Cardiac fibroblast (primary cell): ENCODE measurements around the gene ZNF232.
"Not testable (repeated sequence)": the region's sequence is repeated elsewhere in the genome, so short reads cannot be mapped to it uniquely, and the experiment has no call there.

ENCODE experiments used
- DNase-seq, 2 donors: peaks; one replicate each; pipeline versions ENCODE4 v3.0.0 to v3.0.0-alpha.2; 2010; ENCODE audit warnings: low read depth in 2 of 2
- H3K4me3 ChIP-seq, 2 donors: replicated peaks in 1 of 2; 1 replicate in 1 of 2; 2 replicates in 1 of 2; pipeline ENCODE4 v1.5.1; 2011; ENCODE audit warnings: low read depth in 2 of 2, low read length in 2 of 2, mild to moderate bottlenecking in 2 of 2, moderate library complexity in 1 of 2
- TF ChIP-seq, protein P1 (sequence below): IDR thresholded peaks from one replicate; pipeline ENCODE4 v1.5.1; 2011; ENCODE audit warnings: low read depth, mild to moderate bottlenecking, low read length, inconsistent platforms

ZNF232 gene

DNA sequence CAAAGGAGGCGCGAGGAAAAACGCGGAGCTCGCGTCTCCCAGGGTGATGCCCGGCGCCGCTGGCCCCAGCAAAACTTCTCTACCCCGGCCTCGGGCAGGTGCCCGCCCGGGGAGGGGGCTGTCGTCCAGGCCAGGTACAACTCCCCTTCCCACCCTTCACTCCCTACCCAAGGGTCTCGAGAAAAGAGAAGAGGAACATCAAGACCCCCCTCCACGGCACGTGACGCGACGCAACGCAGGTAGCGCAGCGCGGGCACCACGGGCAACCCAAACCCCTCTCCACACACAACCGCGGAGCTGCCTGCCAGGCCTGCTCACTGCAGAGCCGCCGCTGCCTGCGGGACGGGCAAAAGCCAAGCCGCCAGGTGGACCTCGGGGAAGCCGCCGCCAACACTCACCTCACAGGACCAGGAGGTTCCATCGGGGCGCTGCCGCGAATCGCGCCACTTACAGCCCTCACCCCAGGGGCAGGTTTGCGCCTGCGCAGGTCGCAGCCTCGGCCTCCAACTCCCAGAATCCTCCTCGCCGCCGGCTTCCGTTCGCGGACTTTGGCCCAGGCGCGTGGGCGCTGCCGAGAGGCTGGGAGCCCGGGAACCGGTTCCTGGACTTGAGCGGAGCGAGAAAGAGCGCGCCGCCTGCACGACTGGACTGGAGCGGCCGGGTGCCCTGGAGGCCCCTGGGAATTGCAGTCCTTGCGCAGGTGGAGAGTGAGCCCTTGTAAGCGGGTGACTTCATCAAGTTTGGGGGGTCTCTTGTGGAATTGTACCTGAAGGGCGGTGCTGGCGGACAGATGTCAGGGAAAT, at the start of gene ZNF232:
Gene ZNF232, minus strand, starts transcription at position 477 of the 803 bp plus-strand sequence. Its CDS starts 56 bp downstream, at position 421.
- DNase-seq = peak; percentile 90 to 95
- TF ChIP-seq, protein P1, sequence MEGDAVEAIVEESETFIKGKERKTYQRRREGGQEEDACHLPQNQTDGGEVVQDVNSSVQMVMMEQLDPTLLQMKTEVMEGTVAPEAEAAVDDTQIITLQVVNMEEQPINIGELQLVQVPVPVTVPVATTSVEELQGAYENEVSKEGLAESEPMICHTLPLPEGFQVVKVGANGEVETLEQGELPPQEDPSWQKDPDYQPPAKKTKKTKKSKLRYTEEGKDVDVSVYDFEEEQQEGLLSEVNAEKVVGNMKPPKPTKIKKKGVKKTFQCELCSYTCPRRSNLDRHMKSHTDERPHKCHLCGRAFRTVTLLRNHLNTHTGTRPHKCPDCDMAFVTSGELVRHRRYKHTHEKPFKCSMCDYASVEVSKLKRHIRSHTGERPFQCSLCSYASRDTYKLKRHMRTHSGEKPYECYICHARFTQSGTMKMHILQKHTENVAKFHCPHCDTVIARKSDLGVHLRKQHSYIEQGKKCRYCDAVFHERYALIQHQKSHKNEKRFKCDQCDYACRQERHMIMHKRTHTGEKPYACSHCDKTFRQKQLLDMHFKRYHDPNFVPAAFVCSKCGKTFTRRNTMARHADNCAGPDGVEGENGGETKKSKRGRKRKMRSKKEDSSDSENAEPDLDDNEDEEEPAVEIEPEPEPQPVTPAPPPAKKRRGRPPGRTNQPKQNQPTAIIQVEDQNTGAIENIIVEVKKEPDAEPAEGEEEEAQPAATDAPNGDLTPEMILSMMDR = no peak
- peak within 1 kb of the TSS; percentile 91 to 95 for H3K4me3 ChIP-seq

DNA sequence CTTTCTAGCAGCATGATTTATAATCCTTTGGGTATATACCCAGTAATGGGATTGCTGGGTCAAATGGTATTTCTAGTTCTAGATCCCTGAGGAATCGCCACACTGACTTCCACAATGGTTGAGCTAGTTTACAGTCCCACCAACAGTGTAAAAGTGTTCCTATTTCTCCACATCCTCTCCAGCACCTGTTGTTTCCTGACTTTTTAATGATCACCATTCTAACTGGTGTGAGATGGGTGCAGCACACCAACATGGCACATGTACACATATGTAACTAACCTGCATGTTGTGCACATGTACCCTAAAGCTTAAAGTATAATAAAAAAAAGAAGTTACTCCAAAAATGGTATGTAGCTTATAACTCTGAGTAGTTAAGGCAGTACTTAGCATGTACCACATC, 49.0 kb upstream of the ZNF232 start:
- DNase-seq, H3K4me3 ChIP-seq: not testable (repeated sequence)

DNA sequence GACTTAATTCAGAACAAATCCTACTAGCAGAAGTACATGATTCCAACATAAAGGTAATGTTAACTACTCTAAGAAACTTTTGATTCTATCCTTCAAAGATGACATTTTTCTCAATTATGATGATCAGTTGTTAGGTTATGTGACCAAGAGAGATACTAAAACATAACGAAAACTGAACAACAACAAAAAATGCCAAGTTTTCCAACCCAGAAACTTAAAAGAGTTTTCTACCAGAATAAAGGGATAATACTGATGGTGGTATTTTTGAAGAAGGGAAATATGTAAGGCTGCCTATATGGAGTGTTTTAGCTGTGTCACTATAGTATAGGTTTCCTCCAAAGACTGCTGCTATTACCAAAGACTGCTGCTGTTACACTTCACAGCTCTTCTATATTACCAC, 34.4 kb upstream of the ZNF232 start:
- not testable (repeated sequence) for DNase-seq

DNA sequence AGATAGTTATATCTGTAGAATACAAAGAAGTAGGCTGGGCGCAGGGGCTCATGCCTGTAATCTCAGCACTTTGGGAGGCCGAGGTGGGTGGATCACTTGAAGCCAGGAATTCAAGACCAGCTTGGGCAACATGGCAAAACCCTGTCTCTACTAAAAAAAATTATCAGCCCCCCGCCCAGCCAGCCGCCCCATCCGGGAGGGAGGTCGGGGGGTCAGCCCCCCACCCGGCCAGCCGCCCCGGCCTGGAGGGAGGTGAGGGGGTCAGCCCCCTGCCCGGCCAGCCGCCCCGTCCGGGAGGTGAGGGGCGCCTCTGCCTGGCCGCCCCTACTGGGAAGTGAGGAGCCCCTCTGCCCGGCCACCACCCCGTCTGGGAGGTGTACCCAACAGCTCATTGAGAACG, 31.2 kb upstream of the ZNF232 start:
- not testable (repeated sequence) for DNase-seq, H3K4me3 ChIP-seq

More for the DNA sequence above, 34.4 kb upstream of the ZNF232 start:
- H3K4me3 ChIP-seq = not testable (repeated sequence)

DNA sequence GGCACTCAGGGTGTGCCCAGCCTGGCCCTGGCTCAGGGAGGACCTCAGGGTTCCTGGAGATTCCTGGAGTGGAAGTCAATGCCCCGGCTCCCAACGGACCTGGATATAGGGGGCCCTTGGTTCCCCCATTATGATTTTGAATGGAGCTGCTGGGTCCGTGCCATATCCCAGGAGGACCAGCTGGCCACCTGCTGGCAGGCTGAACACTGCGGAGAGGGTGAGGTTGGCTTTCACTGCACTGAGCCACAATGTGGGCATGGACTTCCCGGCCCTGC, 27.7 kb upstream of the ZNF232 start:
- TF ChIP-seq, protein P1 = no peak
- no peak for DNase-seq
- no peak overlapping the region for H3K4me3 ChIP-seq

DNA sequence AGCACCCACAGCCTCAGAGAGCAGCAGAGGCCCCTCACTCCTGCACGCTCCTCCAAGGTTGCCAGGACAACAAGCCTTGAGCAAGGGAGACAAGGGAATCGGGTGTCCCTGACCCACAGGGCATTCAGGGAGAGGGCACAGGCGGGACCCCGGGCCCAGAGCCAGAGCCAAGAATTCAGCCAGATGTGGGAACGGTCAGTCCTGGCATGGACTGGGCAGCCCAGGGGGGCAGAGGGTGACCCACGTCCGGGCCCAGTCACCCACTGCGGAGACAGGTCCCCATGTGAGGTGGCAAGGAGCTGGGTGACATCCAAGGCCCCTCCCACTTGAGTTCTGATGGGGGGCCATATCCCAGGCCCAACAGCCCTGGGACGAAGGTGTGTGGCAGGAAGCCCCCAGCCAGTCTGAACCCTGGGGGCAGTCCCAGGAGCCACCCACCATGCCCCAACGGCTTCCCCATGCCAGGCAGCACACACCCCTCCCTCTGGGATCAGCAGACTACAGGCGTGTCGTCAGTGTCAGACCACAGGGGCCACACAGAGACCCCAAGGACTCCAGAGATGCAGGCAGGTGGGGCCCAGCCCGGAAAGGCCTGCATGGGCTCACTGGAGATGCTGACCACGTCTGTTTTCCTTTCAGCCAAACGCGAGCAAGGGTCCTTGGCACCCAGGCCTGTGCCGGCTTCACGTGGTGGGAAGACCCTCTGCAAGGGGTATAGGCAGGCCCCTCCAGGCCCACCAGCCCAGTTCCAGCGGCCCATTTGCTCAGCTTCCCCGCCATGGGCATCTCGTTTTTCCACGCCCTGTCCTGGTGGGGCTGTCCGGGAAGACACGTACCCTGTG, 27.2 kb upstream of the ZNF232 start:
- TF ChIP-seq, protein P1 = no peak
- no peak overlapping the region for H3K4me3 ChIP-seq
- no peak for DNase-seq

DNA sequence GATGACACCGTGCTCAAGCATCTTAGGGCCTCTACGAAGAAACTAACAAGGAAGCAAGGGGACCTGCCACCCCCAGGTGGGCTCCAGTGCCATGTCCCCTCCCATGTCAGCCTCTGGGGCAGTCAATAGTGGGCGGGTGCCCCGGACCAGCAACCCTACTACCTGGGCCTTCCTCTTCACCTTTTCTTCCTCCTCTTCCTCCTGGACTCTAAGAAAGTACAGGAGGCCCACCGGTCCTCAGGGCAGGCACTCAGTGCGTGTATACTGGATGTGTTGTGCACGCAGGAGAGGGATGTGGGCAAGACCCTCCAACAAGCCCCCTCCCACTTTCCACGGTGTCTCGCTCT, 26.5 kb upstream of the ZNF232 start:
- not testable (repeated sequence) for DNase-seq, H3K4me3 ChIP-seq

DNA sequence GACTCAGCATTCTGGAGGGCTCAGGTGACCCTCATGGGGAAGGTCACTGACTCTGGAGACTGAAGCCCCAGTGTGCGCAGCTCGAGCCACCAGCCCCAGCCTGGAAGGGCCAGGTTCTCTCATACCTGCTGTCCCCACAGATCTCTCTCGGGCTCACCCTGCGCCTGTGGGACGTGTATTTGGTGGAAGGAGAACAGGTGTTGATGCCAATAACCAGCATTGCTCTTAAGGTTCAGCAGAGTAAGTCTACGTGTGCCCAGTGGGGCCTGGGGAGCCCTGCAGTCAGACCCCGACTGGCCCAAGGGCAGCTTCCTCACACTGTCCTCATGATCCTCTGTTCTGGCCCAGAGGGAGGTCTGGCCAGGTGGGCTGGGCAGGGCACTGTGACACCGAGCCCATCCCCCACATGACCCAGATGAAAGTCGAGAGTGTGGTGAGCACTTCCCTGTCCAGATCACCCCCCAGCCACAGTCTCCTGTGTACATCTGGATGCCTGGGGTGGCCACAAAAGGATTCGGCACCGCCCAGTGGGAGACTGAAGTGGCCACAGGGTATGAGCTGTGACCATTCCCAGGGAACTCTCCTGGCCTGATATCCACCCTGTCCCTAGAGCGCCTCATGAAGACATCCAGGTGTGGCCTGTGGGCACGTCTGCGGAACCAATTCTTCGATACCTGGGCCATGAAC, 26.0 kb upstream of the ZNF232 start:
- DNase-seq, H3K4me3 ChIP-seq: not testable (repeated sequence)

DNA sequence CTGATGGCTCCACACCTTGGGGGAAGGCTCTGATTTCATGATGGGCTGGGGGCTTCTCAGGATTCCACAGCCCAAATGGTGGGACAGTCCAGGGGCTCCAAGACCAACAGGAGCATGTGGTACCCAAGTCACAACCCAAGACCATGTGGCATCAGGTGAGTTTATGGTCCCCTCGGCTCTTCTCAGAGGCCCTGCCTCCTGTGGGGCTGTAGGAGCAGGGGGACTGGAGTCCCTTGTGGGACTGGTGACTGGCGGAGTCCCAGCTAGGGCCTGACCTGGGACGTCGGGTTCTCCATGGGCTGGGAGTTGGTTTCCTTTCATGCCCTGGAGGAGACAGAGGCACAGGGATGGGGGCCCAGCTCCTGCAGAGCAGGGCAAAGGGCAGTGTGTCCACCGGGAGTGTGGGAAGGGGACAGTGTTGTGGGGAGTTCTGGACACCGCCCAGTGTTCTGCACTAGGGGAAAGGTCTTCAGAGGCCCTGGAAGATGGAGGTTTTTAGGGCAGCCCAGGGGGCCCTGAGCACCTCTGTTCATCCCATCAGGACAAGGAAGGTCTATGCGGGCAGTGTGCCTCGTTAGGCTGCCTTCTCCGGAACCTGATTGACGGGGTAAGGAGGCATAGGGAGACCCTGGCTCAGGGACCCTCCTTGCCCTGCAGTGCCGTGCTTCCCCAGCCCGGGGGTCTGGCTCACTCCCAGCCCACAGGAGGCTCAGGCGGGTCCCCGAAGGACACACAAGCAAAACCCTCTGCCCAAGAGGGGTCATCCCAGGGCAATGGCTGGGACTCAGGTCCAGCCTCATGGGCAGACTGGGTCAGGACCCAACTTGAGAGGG, 25.1 kb upstream of the ZNF232 start:
- not testable (repeated sequence) for DNase-seq

More for the DNA sequence above, 25.1 kb upstream of the ZNF232 start:
- H3K4me3 ChIP-seq = not testable (repeated sequence)
